Measurements from ENCODE around the gene MRPL52. TPM values are rescaled to one million over a fixed set of nuclear protein-coding genes. Genes with fewer than 3 reads are reported as not detected.
"Not testable (repeated sequence)": the region's sequence is repeated elsewhere in the genome, so short reads cannot be mapped to it uniquely, and the experiment has no call there.

Gene MRPL52
- total RNA-seq, 1 donor from 2014 or later = 189 TPM

- Mint-ChIP-seq H3K4me1 (peaks cover 36% of the 10 kb centered on the region), H3K9me3 (no peaks in the 10 kb centered on the region), H3K27me3 (peaks cover 9% of the 10 kb centered on the region), H3K27ac (no peak overlapping the region), H3K4me3 (no peak overlapping the region), H3K36me3 (ENCODE audit: low read depth) (no peaks in the 10 kb centered on the region)
- intact Hi-C loops (cut with micrococcal nuclease) = loop anchor here (5.0 kb wide), 2 partner anchors 82 to 162 kb away; partner anchors contain the start of gene AJUBA
- DNase-seq = no peak
Measured at GRCh38 chr14:22820731-22821130, 9.0 kb upstream of the MRPL52 start.

GRCh38 chr14:22821193-22822015 is 8.3 kb upstream of the MRPL52 start:
- DNase-seq = no peak
- Mint-ChIP-seq H3K27me3 (peaks cover 9% of the 10 kb centered on the region), H3K9me3 (no peaks in the 10 kb centered on the region), H3K4me3 (peak overlapping the region; percentile 17), H3K4me1 (peaks cover 33% of the 10 kb centered on the region), H3K27ac (no peak overlapping the region), H3K36me3 (ENCODE audit: low read depth) (no peaks in the 10 kb centered on the region)
- intact Hi-C loops (cut with micrococcal nuclease) = loop anchor here (5.0 kb wide), 2 partner anchors 81 to 161 kb away; partner anchors contain the start of gene AJUBA

GRCh38 chr14:22822016-22822570 is 7.6 kb upstream of the MRPL52 start:
- Mint-ChIP-seq H3K4me1 (peaks cover 33% of the 10 kb centered on the region), H3K9me3 (no peaks in the 10 kb centered on the region), H3K36me3 (ENCODE audit: low read depth) (no peaks in the 10 kb centered on the region), H3K27me3 (peaks cover 9% of the 10 kb centered on the region), H3K4me3 (peak overlapping the region; percentile 17), H3K27ac (no peak overlapping the region)
- intact Hi-C loops (cut with micrococcal nuclease) = loop anchor here (5.0 kb wide), 2 partner anchors 80 to 160 kb away; partner anchors contain the start of gene AJUBA
- no peak for DNase-seq

- Mint-ChIP-seq H3K36me3 (ENCODE audit: low read depth) (no peaks in the 10 kb centered on the region), H3K9me3 (no peaks in the 10 kb centered on the region), H3K4me1 (peaks cover 33% of the 10 kb centered on the region), H3K4me3 (peak overlapping the region; percentile 71), H3K27ac (no peak overlapping the region), H3K27me3 (peaks cover 9% of the 10 kb centered on the region)
- DNase-seq = peak; percentile 90
- intact Hi-C loops (cut with micrococcal nuclease) = loop anchor here (1.0 to 5.0 kb wide), 3 partner anchors 31 to 160 kb away; partner anchors contain the start of gene AJUBA
Measured at GRCh38 chr14:22822571-22823098, 7.1 kb upstream of the MRPL52 start.

- peak overlapping the region; percentile 9 for H3K4me3 Mint-ChIP-seq
- intact Hi-C loops (cut with micrococcal nuclease) = loop anchor here (5.0 kb wide), 2 partner anchors 77 to 157 kb away; partner anchors contain the start of gene AJUBA
- peak overlapping the region; percentile 79 for H3K27ac Mint-ChIP-seq
- H3K36me3 Mint-ChIP-seq (ENCODE audit: low read depth) = peaks cover 2% of the 10 kb centered on the region
- H3K9me3 Mint-ChIP-seq = peaks cover 5% of the 10 kb centered on the region
- peaks cover 9% of the 10 kb centered on the region for H3K27me3 Mint-ChIP-seq
- H3K4me1 Mint-ChIP-seq = peaks cover 19% of the 10 kb centered on the region
- peak; percentile 71 for DNase-seq
Measured at GRCh38 chr14:22824711-22825359, 4.9 kb upstream of the MRPL52 start.

DNA sequence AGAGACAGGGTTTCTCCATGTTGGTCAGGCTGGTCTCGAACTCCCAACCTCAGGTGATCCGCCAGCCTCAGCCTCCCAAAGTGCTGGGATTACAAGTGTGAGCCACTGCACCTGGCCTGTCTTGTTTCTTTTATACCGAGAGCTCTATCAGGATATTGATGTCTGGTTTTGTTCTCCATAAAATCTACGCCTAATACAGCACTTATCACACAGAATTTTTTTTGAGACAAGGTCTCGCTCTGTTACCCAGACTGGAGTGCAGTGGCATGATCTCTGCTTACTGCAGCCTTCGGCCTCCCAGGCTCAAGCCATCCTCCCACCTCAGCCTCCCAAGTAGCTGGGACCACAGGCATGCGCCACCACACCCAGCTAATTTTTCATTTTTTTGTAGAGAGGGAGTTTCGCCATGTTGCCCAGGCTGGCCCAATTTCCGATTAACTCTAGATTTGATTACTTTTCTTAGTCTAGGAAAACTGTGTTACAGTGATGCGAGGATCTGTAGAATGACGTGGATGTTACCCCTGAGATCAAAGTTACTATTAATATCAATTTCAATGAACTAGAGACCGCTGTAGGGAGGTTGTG is 519 bp upstream of the MRPL52 start:
- DNase-seq, H3K27me3 Mint-ChIP-seq, H3K9me3 Mint-ChIP-seq: not testable (repeated sequence)
- H3K36me3 Mint-ChIP-seq (ENCODE audit: low read depth) = peaks cover 28% of the 10 kb centered on the region
- peaks cover 21% of the 10 kb centered on the region for H3K4me1 Mint-ChIP-seq
- H3K4me3 Mint-ChIP-seq = peak overlapping the region; percentile 98
- H3K27ac Mint-ChIP-seq = peak overlapping the region; percentile 95
- intact Hi-C loops (cut with micrococcal nuclease) = loop anchor here (1.0 to 2.0 kb wide), 4 partner anchors 42 to 259 kb away; partner anchors contain the start of genes LRP10, OXA1L and RBM23

GRCh38 chr14:22830443-22831010 is 840 bp downstream of the MRPL52 start:
- no peak for DNase-seq
- H3K4me1 Mint-ChIP-seq = peaks cover 15% of the 10 kb centered on the region
- peaks cover 5% of the 10 kb centered on the region for H3K9me3 Mint-ChIP-seq
- intact Hi-C loops (cut with micrococcal nuclease) = no loop called here
- no peaks in the 10 kb centered on the region for H3K27me3 Mint-ChIP-seq
- H3K36me3 Mint-ChIP-seq (ENCODE audit: low read depth) = peaks cover 39% of the 10 kb centered on the region
- H3K4me3 Mint-ChIP-seq = peak overlapping the region; percentile 98
- peak overlapping the region; percentile 95 for H3K27ac Mint-ChIP-seq

DNA sequence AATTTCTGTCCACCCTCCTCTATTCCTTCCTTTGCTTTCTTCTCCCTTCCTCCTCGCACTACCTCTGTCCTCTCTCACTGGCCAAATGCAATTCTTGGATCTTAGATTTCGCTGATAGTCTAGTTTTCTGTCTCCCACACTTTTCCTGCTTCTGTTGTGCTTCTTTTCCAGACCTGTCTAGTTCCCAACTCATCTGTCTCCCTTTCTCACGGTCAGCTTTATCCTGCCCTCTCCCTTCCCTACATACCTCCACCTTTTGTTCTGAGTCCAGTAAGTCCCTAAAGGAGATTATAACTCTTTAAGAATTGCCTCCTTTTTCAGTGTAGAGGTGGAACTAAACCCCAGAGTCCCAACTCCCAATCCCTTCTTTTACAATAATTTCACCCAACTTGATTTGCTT is 5.8 kb downstream of the MRPL52 start:
- Mint-ChIP-seq H3K9me3 (no peaks in the 10 kb centered on the region), H3K4me3 (no peak overlapping the region), H3K4me1 (peaks cover 16% of the 10 kb centered on the region), H3K27ac (no peak overlapping the region), H3K27me3 (peaks cover 19% of the 10 kb centered on the region), H3K36me3 (ENCODE audit: low read depth) (peaks cover 46% of the 10 kb centered on the region)
- intact Hi-C loops (cut with micrococcal nuclease) = no loop called here
- no peak for DNase-seq

GRCh38 chr14:22836301-22837113 is 6.8 kb downstream of the MRPL52 start, which contains the start of gene MMP14:
Gene MMP14 (plus strand): TSS chr14:22836585. CDS start chr14:22836818, 233 bp downstream.
- H3K27ac Mint-ChIP-seq = no peak within 1 kb of the TSS
- peaks cover 19% of the 10 kb centered on the region for H3K27me3 Mint-ChIP-seq
- H3K4me1 Mint-ChIP-seq = peaks cover 10% of the 10 kb centered on the region
- H3K36me3 Mint-ChIP-seq (ENCODE audit: low read depth) = peaks cover 39% of the 10 kb centered on the region
- intact Hi-C loops (cut with micrococcal nuclease) = no loop called here
- H3K9me3 Mint-ChIP-seq = no peaks in the 10 kb centered on the region
- DNase-seq = no peak
- H3K4me3 Mint-ChIP-seq = peak within 1 kb of the TSS; percentile 70

DNA sequence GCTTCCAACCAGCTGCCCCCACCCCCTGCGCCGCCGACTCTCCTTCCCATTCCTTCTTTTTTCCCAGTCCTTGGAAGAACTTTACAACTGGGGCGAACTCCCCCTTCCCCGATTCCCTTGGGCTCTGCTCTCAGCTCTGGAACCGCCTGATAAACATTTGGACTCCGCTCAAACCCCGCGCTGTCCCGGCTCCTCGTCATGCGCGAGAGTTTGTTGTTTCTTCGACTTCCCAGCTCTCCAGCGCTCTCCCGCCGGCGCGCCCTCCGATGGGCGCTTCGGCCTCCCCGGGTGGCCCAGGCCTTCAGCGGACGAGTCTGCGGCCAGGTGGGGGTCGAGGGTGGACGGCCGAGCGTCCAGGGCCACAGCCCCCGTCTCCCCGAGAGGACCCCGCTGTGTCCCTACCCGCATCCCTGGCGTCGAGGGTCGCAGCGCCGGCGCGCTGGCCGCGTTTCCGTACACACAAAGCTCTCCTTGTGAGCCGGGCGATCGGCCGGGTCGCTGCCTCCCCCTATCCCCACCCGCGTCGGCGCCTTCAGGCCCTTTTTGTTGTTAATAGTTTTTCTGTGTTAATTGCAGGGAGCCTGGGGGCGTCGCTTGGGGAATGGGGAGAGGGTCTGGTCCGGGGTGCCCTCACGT is 7.5 kb downstream of the MRPL52 start:
- Mint-ChIP-seq H3K9me3 (no peaks in the 10 kb centered on the region), H3K36me3 (ENCODE audit: low read depth) (peaks cover 34% of the 10 kb centered on the region), H3K27me3 (peaks cover 19% of the 10 kb centered on the region), H3K27ac (no peak overlapping the region), H3K4me1 (peaks cover 7% of the 10 kb centered on the region), H3K4me3 (peak overlapping the region; percentile 70)
- no peak for DNase-seq
- intact Hi-C loops (cut with micrococcal nuclease) = no loop called here

DNA sequence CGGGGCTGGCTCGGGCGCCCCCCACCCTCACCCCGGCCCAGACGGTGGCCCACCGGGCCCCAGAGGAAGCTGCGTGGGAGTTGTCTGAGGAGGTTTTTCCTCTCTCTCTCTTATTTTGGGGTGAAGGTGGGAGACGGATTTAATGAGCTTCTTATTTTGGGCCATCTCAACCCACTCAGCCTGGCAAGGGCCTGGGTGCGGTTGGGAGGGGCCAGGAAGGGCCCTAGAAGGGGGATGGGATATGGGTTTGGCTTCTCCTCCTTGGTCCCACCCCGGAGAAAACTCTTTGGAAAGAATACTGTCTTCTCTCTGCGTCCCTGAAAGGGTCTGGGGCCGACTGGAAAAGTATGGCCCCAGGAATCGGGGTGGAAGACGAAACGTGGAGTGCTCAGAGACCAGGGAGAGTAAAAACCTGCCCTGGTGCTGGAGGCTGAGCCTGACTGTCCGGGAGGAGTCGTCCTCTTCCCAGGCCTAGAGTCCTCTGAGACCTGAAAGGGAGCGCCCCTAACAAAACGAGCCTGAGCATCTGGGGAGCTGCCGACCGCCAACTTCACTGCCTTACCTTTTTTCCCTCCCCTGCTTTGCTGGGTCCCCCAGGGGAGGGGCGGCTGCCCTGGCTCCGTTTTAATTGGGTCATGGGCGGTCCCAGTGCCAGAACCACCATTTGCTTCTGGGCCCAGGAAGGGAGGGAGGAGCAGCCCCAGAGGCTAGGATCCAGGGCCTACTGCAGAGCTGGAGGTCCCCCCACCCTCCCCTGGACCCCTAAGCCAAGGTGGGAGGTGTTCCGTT is 8.3 kb downstream of the MRPL52 start:
- peaks cover 33% of the 10 kb centered on the region for H3K36me3 Mint-ChIP-seq (ENCODE audit: low read depth)
- H3K4me1 Mint-ChIP-seq = peaks cover 7% of the 10 kb centered on the region
- peak overlapping the region; percentile 12 for H3K4me3 Mint-ChIP-seq
- DNase-seq = no peak
- no peaks in the 10 kb centered on the region for H3K9me3 Mint-ChIP-seq
- intact Hi-C loops (cut with micrococcal nuclease) = no loop called here
- no peak overlapping the region for H3K27ac Mint-ChIP-seq
- H3K27me3 Mint-ChIP-seq = peaks cover 19% of the 10 kb centered on the region
